Endothelial cell of umbilical vein (primary cell): Measurements from ENCODE around the gene SH3RF1. TPM values are rescaled to one million over a fixed set of nuclear protein-coding genes. Genes with fewer than 3 reads are reported as not detected.
"Not testable (repeated sequence)": the region's sequence is repeated elsewhere in the genome, so short reads cannot be mapped to it uniquely, and the experiment has no call there.

Source experiments
- BruUV-seq: library from RNA; stranded (reverse); fragments of 400-500 nt; replicated peaks from 2 replicates; lab custom pipeline; 2021; lab: Mats Ljungman, UMichigan
- CTCF ChIA-PET: fragments of 300-600, 350-600 bp; sonication (Branson Sonifier 250); formaldehyde crosslinking; loops from one replicate; lab custom pipeline; 2021; ENCODE audit warnings: antibody characterized with exemption, inconsistent platforms; lab: Charles Lee
- POLR2A ChIA-PET: fragments of 300-600, 350-600 bp; sonication (Branson Sonifier 250); formaldehyde crosslinking; loops from one replicate; lab custom pipeline; 2021; ENCODE audit warnings: antibody characterized with exemption, inconsistent platforms; lab: Charles Lee
- DNase-seq: peaks from one replicate; pipeline ENCODE4 v3.0.0-alpha.2; 2011; ENCODE audit warnings: low read depth, low spot score
- FAIRE-seq: peaks from 2 replicates; lab custom pipeline; 2011; peaks lifted over from hg19 to GRCh38; lab: Jason Lieb, UNC
- H2AFZ ChIP-seq: 2 replicates; pipeline ENCODE4 v1.6.0; 2012; ENCODE audit warnings: low read depth, low read length, control low read depth, inconsistent platforms
- H3K27ac ChIP-seq: 2 replicates; pipeline ENCODE4 v1.5.1; 2011; ENCODE audit warnings: low read depth, mild to moderate bottlenecking, control low read depth, low read length, moderate library complexity; ENCODE audit not compliant: insufficient read depth
- H3K27me3 ChIP-seq, 2 experiments: 2 replicates each; pipeline versions ENCODE4 v1.6.0 to v1.6.1; 2011; ENCODE audit warnings: low read length in 2 of 2, mixed read lengths in 1 of 2; ENCODE audit not compliant: control insufficient read depth in 2 of 2, insufficient read depth in 2 of 2
- H3K36me3 ChIP-seq, 2 experiments: 2 replicates in 1 of 2; 3 replicates in 1 of 2; pipeline ENCODE4 v1.5.1; 2011; ENCODE audit warnings: low read length in 2 of 2, mild to moderate bottlenecking in 1 of 2, moderate library complexity in 1 of 2; ENCODE audit not compliant: control insufficient read depth in 2 of 2, insufficient read depth in 2 of 2; ENCODE audit errors: extremely low read depth in 1 of 2
- H3K4me1 ChIP-seq: 3 replicates; pipeline ENCODE4 v1.5.1; 2011; ENCODE audit warnings: mild to moderate bottlenecking, low read length; ENCODE audit not compliant: control insufficient read depth, insufficient read depth; ENCODE audit errors: extremely low read depth
- H3K4me2 ChIP-seq: 2 replicates; pipeline ENCODE4 v1.6.1; 2011; ENCODE audit warnings: low read length, control low read depth, mixed read lengths; ENCODE audit not compliant: insufficient read depth
- H3K4me3 ChIP-seq, 3 experiments: fragments of 200-600 bp in 1 of 3; sonication (generic), shearing (Covaris generic) in 1 of 3; replicated peaks in 1 of 3; 2 replicates each; pipeline ENCODE4 v1.5.1; 2011 to 2016; ENCODE audit warnings: control low read depth in 3 of 3, low read length in 3 of 3, mild to moderate bottlenecking in 2 of 3, inconsistent platforms in 1 of 3, low read depth in 1 of 3, moderate library complexity in 1 of 3; ENCODE audit not compliant: insufficient read depth in 1 of 3
- H3K79me2 ChIP-seq: 2 replicates; pipeline ENCODE4 v1.6.0; 2012; ENCODE audit warnings: low read length, inconsistent platforms; ENCODE audit not compliant: control insufficient read depth, insufficient read depth
- H3K9ac ChIP-seq: replicated peaks from 2 replicates; pipeline ENCODE3; 2011; ENCODE audit warnings: low read length, control low read depth; ENCODE audit not compliant: insufficient read depth; ENCODE audit errors: extremely low read depth
- H3K9me1 ChIP-seq: replicated peaks from 3 replicates; pipeline ENCODE4 v1.6.0; 2011; ENCODE audit warnings: mild to moderate bottlenecking, low read length; ENCODE audit not compliant: control insufficient read depth, insufficient read depth; ENCODE audit errors: extremely low read depth
- H3K9me3 ChIP-seq: replicated peaks from 2 replicates; pipeline ENCODE4 v1.5.1; 2012; ENCODE audit warnings: low read length, inconsistent platforms; ENCODE audit not compliant: control insufficient read depth, insufficient read depth
- H4K20me1 ChIP-seq: replicated peaks from 2 replicates; pipeline ENCODE3; 2011; ENCODE audit warnings: mild to moderate bottlenecking, low read length; ENCODE audit not compliant: control insufficient read depth, insufficient read depth; ENCODE audit errors: extremely low read depth
- CTCF ChIP-seq, 2 donors: IDR thresholded peaks; 1 replicate in 1 of 2; 2 replicates in 1 of 2; pipeline ENCODE4 v1.5.1; 2011; ENCODE audit warnings: low read length in 2 of 2, mild to moderate bottlenecking in 2 of 2, moderate library complexity in 2 of 2, control low read depth in 1 of 2, inconsistent platforms in 1 of 2, low read depth in 1 of 2; ENCODE audit not compliant: insufficient read depth in 1 of 2; ENCODE audit errors: extremely low read depth in 1 of 2
- EZH2 ChIP-seq: IDR thresholded peaks from 2 replicates; pipeline ENCODE4 v1.6.1; 2012; ENCODE audit warnings: borderline replicate concordance, low read depth, mild to moderate bottlenecking, moderate library complexity, low read length, inconsistent platforms; ENCODE audit not compliant: severe bottlenecking
- FOS ChIP-seq: IDR thresholded peaks from 2 replicates; pipeline ENCODE4 v1.6.1; 2011; ENCODE audit warnings: mild to moderate bottlenecking, low read length, moderate library complexity, borderline replicate concordance; ENCODE audit not compliant: insufficient read depth
- GATA2 ChIP-seq: IDR thresholded peaks from 2 replicates; pipeline ENCODE4 v1.7.0; 2011; ENCODE audit warnings: low read depth, mild to moderate bottlenecking, moderate library complexity, mixed read lengths, low read length; ENCODE audit not compliant: insufficient read length, insufficient read depth
- MYC ChIP-seq: IDR thresholded peaks from one replicate; pipeline ENCODE4 v1.6.1; 2011; ENCODE audit warnings: mild to moderate bottlenecking, low read depth, low read length
- POLR2A ChIP-seq: IDR thresholded peaks from 2 replicates; pipeline ENCODE4 v1.6.1; 2012; ENCODE audit warnings: low read depth, mild to moderate bottlenecking, control low read depth, low read length
- dilution Hi-C: fragments of 300-500 bp; cut with MboI; formaldehyde crosslinking; loops from one replicate; pipeline ENCODE4 v1.15.0; 2019; ENCODE audit warnings: low sequenced_read_pairs; ENCODE audit not compliant: extremely low pct_ligation_motif_present
- intact Hi-C: fragments of 100-400 bp; cut with micrococcal nuclease; formaldehyde crosslinking; loops from one replicate; pipeline ENCODE4 v1.10.0; 2022
- polyA plus RNA-seq, 4 experiments: library from polyadenylated mRNA; depleted of rRNA in 3 of 4; stranded (reverse) in 3 of 4; unstranded in 1 of 4; fragments of >200 nt; gene quantifications; 2 replicates each; pipeline versions ENCODE4 v1.2.1 to v1.2.3, GENCODE V29; 2011 to 2012; ENCODE audit warnings: missing spikeins in 1 of 4
- total RNA-seq: library from RNA; stranded (reverse); gene quantifications from 2 replicates; pipeline ENCODE4 v1.2.3, GENCODE V29; 2021

Gene SH3RF1
- total and polyA plus RNA-seq, 2 donors (not counting 3 experiments of a cell fraction or from before 2014, with no cell fraction given): 16.2 to 24.9 TPM

GRCh38 chr4:169199184-169199583 is 71.6 kb downstream of the SH3RF1 start:
- TF ChIP-seq POLR2A (no peak), GATA2 (no peak), FOS (no peak), CTCF (IDR thresholded peaks at IDR 0.05; ENCODE audit: extremely low read depth in 1 of 2, insufficient read depth in 1 of 2, low read depth in 1 of 2, low read length in 2 of 2) (no peak)
- ChIA-PET CTCF (interaction anchor here (0.9 kb wide), 1 partner anchor 83 kb away, joined by 3 read pairs; no protein-coding TSS in a partner anchor), POLR2A (no interaction called here)
- DNase-seq: no peak
- Histone ChIP-seq H4K20me1 (no peaks in the 10 kb centered on the region), H3K4me2 (no peak overlapping the region), H3K27me3 (no peaks in the 10 kb centered on the region), H2AFZ (no peak overlapping the region), H3K36me3 (no peaks in the 10 kb centered on the region), H3K79me2 (peaks cover 70% of the 10 kb centered on the region), H3K9me1 (no peaks in the 10 kb centered on the region), H3K4me3 (no peak overlapping the region), H3K27ac (no peak overlapping the region), H3K4me1 (peaks cover 18% of the 10 kb centered on the region), H3K9ac (no peak overlapping the region), H3K9me3 (no peaks in the 10 kb centered on the region)
- FAIRE-seq: no peak
- intact Hi-C loops (no loop called here), dilution Hi-C loops (no loop called here)
- no TSS peak for BruUV-seq

GRCh38 chr4:169198167-169198566 is 72.6 kb downstream of the SH3RF1 start:
- dilution Hi-C loops (no loop called here), intact Hi-C loops (no loop called here)
- Histone ChIP-seq H4K20me1 (no peaks in the 10 kb centered on the region), H3K27ac (no peak overlapping the region), H3K4me3 (no peak overlapping the region), H3K9me1 (no peaks in the 10 kb centered on the region), H3K4me2 (no peak overlapping the region), H2AFZ (no peak overlapping the region), H3K79me2 (peaks cover 74% of the 10 kb centered on the region), H3K4me1 (peaks cover 18% of the 10 kb centered on the region), H3K27me3 (no peaks in the 10 kb centered on the region), H3K36me3 (no peaks in the 10 kb centered on the region), H3K9me3 (no peaks in the 10 kb centered on the region), H3K9ac (no peak overlapping the region)
- no TSS peak for BruUV-seq
- TF ChIP-seq CTCF (IDR thresholded peaks at IDR 0.05; ENCODE audit: extremely low read depth in 1 of 2, insufficient read depth in 1 of 2, low read depth in 1 of 2, low read length in 2 of 2): no peak
- TF ChIP-seq MYC: no peak
- no peak for TF ChIP-seq FOS
- no peak for TF ChIP-seq EZH2
- no peak for FAIRE-seq
- DNase-seq: no peak
- CTCF ChIA-PET: no interaction called here
- POLR2A ChIA-PET: no interaction called here

- H4K20me1 ChIP-seq, BruUV-seq, FAIRE-seq, H3K9me1 ChIP-seq, H3K4me2 ChIP-seq, intact Hi-C loops, H3K27me3 ChIP-seq, H3K9me3 ChIP-seq, dilution Hi-C loops, H3K36me3 ChIP-seq, H2AFZ ChIP-seq, DNase-seq, H3K9ac ChIP-seq, H3K27ac ChIP-seq, H3K4me3 ChIP-seq: not testable (repeated sequence)
- CTCF ChIA-PET: interaction anchor here (0.9 to 1.0 kb wide), 2 partner anchors 13 to 167 kb away, joined by 3 read pairs; no protein-coding TSS in a partner anchor
- POLR2A ChIA-PET: interaction anchor here (0.6 kb wide), 1 partner anchor 187 kb away, joined by 5 read pairs; the partner anchor contains the start of gene CBR4
- peaks cover 14% of the 10 kb centered on the region for H3K4me1 ChIP-seq
- peaks cover 71% of the 10 kb centered on the region for H3K79me2 ChIP-seq
Observed at GRCh38 chr4:169197206-169197605, 73.5 kb downstream of the SH3RF1 start.
